Gastroesophageal sphincter (tissue), 3 donors: ENCODE results near the gene SNX13.

Experiments
- EP300 ChIP-seq: sonication (generic); formaldehyde crosslinking; IDR thresholded peaks from one replicate; pipeline ENCODE4 v1.6.1; 2017; ENCODE audit warnings: antibody characterized with exemption, mild to moderate bottlenecking
- POLR2A ChIP-seq, 2 donors: fragments of 450-650 bp; IDR thresholded peaks; one replicate each; pipeline ENCODE4 v1.6.1; 2017; ENCODE audit warnings: antibody characterized with exemption in 2 of 2, mild to moderate bottlenecking in 2 of 2, moderate library complexity in 1 of 2
- TF ChIP-seq, protein P1 (sequence below), 4 experiments: fragments of 200-600 bp in 2 of 4; fragments of 450-650 bp in 2 of 4; sonication (generic) in 1 of 4; IDR thresholded peaks; one replicate each; pipeline ENCODE4 v1.5.1; 2017 to 2019; ENCODE audit warnings: antibody characterized with exemption in 4 of 4, mild to moderate bottlenecking in 2 of 4, moderate library complexity in 2 of 4

DNA sequence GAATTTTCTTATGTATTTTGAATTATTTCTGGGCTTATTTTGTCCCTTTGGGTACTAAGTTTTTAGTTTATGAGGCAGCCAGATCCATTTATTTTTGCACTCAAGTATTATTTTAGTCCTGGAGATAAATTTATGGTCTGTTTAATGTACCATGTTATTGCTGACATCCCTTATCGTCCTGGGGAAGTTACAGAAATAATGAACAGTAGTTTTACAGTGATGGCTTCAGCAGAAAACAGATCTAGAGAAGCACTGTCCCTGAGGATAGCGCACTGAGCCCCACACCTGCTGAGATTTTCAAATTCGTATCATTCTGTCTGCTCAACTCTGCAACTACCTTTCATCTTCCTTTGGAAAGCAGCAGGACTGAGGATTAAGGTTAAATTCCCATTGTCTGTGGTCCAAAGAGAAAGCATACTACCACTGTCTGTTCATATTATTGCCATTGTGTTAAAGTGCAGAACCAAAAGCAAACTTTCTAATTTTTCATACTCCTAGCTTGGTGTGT is 168.3 kb downstream of the SNX13 start:
- TF ChIP-seq, protein P1, sequence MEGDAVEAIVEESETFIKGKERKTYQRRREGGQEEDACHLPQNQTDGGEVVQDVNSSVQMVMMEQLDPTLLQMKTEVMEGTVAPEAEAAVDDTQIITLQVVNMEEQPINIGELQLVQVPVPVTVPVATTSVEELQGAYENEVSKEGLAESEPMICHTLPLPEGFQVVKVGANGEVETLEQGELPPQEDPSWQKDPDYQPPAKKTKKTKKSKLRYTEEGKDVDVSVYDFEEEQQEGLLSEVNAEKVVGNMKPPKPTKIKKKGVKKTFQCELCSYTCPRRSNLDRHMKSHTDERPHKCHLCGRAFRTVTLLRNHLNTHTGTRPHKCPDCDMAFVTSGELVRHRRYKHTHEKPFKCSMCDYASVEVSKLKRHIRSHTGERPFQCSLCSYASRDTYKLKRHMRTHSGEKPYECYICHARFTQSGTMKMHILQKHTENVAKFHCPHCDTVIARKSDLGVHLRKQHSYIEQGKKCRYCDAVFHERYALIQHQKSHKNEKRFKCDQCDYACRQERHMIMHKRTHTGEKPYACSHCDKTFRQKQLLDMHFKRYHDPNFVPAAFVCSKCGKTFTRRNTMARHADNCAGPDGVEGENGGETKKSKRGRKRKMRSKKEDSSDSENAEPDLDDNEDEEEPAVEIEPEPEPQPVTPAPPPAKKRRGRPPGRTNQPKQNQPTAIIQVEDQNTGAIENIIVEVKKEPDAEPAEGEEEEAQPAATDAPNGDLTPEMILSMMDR (IDR thresholded peaks at IDR 0.05) = no peak
- TF ChIP-seq EP300 = no peak
- TF ChIP-seq POLR2A (IDR thresholded peaks at IDR 0.05) = no peak
